NCI-H187 (cell line): ENCODE results near the gene SLC28A3.

ENCODE experiments used
- DNase-seq, 2 experiments: peaks; one replicate each; lab custom pipeline; 2025; lab: John Stamatoyannopoulos, UW

SLC28A3 gene

DNA sequence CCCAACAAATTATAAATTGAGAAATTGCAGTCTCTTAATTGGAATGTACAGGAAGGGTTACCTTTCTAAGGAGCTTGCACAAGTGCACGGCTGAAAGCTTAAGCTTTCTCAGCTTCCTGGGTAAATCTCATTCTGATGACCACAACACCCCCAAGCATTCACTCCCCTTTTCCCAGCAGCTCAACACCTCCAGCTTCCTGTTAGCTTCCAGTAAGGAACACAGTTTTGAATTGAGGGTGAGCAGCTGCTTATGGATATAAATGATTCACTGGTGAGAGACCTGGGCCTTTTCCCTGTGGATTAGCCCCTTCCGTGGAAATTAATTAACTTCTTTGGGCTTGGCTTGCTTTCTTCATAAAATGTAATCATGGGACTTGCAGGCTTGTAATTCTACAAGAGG is 101.2 kb downstream of the SLC28A3 start:
- DNase-seq = no peak

- no peak for DNase-seq
Measured at GRCh38 chr9:84238652-84239051, 101.9 kb downstream of the SLC28A3 start.

DNA sequence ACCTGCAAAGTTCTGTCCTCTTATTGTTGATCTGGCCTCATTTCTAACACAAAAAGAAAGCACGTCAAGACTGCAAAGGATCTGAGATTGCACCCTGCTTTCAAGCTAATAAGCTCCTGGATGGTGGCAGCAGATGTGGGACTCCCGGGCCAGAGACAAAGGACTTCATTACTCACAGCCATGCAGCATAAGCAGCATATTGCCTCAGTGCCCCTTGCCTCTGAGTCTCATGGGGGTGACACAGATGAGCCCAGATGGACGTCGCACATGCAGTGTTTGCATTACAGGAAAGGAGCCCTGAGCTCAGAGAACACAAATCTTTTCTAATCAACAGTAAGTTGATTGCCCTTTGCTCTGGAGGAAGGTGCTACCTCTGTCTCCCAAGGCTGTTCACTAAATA is 105.0 kb downstream of the SLC28A3 start:
- no peak for DNase-seq

- DNase-seq = no peak
Measured at GRCh38 chr9:84230355-84231145, 110.0 kb downstream of the SLC28A3 start.

- DNase-seq = no peak
Measured at GRCh38 chr9:84229191-84229590, 111.4 kb downstream of the SLC28A3 start.

- no peak for DNase-seq
Measured at GRCh38 chr9:84228130-84228720, 112.3 kb downstream of the SLC28A3 start.

DNA sequence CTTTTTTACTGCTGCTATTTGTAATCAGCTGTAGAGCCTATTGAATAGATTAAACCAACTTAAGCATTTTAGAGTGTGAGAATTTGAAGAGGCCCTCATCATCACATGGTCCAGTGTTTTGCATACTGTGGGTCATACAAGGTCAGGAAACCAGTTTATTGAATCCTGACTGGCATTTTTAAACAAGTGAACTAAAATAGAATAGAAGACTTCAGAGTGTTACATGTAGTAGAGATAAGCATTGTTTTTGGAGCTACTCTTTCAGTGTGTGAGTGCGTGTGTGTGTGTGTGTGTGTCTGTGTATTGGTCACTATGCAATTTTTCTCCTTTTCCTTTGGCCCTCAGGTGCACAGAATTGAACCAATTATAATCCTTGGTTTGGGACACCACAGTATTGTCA is 114.4 kb downstream of the SLC28A3 start:
- DNase-seq = no peak
